ENCODE results near the gene ROR2.
"Not testable (repeated sequence)": the region's sequence is repeated elsewhere in the genome, so short reads cannot be mapped to it uniquely, and the experiment has no call there.

ROR2 gene

DNA sequence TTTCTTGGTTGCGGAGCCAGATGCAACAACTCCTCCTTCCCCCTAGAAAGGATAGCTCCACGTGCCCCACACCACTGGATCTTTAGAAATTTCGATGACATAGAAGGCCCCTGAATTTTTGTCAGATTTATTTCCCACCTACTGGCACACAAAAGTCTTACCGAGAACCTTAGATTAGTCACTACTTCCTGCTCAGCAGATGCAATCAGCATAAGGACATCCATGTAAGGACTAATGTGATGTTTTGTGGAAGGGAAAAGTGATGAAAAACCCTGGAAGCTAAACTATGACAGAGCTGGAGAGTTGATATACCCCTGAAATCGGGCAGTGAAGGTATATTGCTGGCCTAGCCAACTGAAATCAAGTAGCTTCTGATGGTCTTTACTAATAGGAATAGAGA lies 400.9 kb downstream of the ROR2 start:
- H3K4me3 ChIP-seq (replicated peaks; ENCODE audit: low read depth, low read length), result no peak overlapping the region
- DNase-seq (ENCODE audit: extremely low read depth, low read depth), result no peak
- TF ChIP-seq, protein P1, sequence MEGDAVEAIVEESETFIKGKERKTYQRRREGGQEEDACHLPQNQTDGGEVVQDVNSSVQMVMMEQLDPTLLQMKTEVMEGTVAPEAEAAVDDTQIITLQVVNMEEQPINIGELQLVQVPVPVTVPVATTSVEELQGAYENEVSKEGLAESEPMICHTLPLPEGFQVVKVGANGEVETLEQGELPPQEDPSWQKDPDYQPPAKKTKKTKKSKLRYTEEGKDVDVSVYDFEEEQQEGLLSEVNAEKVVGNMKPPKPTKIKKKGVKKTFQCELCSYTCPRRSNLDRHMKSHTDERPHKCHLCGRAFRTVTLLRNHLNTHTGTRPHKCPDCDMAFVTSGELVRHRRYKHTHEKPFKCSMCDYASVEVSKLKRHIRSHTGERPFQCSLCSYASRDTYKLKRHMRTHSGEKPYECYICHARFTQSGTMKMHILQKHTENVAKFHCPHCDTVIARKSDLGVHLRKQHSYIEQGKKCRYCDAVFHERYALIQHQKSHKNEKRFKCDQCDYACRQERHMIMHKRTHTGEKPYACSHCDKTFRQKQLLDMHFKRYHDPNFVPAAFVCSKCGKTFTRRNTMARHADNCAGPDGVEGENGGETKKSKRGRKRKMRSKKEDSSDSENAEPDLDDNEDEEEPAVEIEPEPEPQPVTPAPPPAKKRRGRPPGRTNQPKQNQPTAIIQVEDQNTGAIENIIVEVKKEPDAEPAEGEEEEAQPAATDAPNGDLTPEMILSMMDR (IDR thresholded peaks at IDR 0.05; ENCODE audit: low read depth, low read length, missing control alignments), result no peak

DNA sequence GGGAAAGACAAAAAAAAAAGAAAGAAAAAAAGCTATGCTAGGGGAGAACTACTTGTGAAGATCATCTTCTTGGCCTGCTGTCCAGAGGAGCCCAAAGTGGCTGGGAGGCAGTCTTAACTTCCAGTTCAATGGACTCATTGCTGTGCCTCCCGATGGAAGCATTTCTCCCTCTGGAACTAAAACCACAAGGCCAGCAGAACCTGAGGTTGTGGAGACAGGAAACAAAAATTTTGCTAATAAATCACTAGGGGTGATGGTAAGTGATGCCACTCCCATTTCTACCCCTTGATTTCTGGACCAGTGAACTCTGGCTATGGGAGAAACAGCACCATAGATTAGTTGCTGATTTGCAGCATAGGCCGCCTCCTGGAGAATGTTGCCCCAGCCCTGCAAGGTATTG lies 402.9 kb downstream of the ROR2 start:
- no peak overlapping the region for H3K4me3 ChIP-seq (replicated peaks; ENCODE audit: low read depth, low read length)
- TF ChIP-seq, protein P1 (IDR thresholded peaks at IDR 0.05; ENCODE audit: low read depth, low read length, missing control alignments), result no peak
- DNase-seq (ENCODE audit: extremely low read depth, low read depth), result no peak

DNA sequence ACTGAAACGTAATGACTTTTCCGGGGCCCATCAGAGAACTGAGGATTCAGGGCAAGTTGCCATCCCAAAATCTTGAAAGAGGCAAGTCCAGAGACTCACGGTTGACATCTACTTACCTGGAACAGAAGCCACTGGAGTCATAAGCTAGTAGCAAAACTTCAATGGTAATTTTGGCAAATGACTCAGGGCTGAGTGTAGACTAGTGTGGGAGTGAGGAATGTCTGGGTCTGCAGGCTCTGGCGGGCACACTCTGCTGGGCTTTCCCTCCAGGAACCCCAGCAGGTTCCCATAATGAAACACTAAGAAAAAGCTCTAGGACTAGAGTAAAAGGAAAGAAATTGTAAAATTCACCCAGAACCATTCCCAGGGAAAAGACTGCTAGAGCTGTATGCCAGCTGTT lies 403.5 kb downstream of the ROR2 start:
- no peak overlapping the region for H3K4me3 ChIP-seq (replicated peaks; ENCODE audit: low read depth, low read length)
- TF ChIP-seq, protein P1 (IDR thresholded peaks at IDR 0.05; ENCODE audit: low read depth, low read length, missing control alignments), result no peak
- DNase-seq (ENCODE audit: extremely low read depth, low read depth), result no peak

DNA sequence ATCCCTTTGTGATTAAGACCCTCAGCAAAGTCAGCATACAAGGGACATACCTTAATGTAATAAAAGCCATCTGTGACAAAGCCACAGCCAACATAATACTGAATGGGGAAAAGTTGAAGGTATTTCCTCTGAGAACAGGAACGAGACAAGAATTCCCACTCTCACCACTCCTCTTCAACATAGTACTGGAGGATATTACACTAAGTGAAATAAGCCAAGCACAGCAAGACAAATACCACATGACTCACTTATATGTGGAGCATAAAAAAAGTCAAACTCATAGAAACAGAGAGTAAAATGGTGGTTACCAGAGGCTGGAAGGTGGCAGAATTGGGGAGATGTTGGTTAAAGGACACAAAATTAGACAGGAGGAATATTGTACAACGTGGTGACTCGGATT lies 408.3 kb downstream of the ROR2 start:
- TF ChIP-seq, protein P1 (IDR thresholded peaks at IDR 0.05; ENCODE audit: low read depth, low read length, missing control alignments), result no peak
- H3K4me3 ChIP-seq (replicated peaks; ENCODE audit: low read depth, low read length), result no peak overlapping the region
- no peak for DNase-seq (ENCODE audit: extremely low read depth, low read depth)

DNA sequence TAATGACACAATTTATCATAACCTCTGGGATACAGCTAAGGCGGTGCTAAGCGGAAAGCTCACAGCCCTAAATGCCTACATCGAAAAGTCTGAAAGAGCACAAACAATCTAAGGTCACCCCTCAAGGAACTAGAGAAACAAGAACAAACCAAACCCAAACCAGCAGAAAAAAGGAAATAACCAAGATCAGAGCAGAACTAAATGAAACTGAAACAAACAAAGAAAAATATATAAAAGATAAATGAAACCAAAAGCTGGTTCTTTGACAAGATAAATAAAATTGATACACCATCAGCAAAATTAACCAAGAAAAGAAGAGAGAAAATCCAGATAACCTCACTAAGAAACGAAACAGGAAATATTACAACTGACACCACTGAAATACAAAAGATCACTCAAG lies 409.5 kb downstream of the ROR2 start:
- not testable (repeated sequence) for DNase-seq (ENCODE audit: extremely low read depth, low read depth); H3K4me3 ChIP-seq (replicated peaks; ENCODE audit: low read depth, low read length)

DNA sequence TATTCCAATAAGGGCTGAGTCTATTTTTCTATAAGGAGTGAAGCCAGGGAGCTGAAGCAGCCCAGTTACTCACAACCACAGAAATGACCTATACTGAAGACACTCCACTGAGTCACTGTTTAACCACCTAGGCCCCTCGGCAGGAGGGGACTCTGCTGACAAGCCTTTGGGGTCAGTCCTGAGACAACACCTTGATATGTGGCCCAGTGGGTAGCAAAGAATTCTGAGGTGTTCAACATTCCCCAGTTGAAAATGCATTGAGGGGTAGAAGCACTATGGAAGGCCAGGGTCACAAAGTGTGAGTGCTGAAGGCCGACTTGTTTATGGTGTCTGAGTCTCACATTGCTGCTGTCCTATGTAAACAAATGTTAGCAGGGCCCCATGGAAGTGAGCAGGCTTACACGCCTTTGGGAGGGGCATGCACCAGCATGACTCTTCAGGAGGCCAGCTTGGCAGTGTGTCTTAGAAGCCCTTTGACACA lies 413.8 kb downstream of the ROR2 start:
- peak; percentile 35 for DNase-seq (ENCODE audit: extremely low read depth, low read depth)
- H3K4me3 ChIP-seq (replicated peaks; ENCODE audit: low read depth, low read length), result no peak overlapping the region
- TF ChIP-seq, protein P1 (IDR thresholded peaks at IDR 0.05; ENCODE audit: low read depth, low read length, missing control alignments), result no peak

DNA sequence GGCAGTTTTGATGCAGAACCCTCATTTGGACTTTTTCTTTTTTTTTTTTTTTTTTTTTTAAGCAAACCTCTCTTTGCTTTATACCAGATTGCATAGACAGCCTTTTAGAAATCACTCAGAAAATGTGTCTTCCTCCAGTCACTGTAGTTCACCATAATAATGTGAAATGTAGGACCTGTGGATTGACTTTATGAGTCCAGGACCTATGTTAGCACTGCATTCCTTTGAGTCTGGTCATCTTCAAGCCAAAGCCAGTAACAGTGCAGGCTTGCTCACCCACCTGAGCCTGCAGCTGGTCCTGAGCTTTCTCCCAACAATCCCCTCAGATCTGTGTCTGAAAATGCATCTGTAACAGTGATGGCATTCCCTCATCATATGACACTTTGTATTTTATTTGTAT lies 415.7 kb downstream of the ROR2 start:
- no peak for DNase-seq (ENCODE audit: extremely low read depth, low read depth)
- no peak overlapping the region for H3K4me3 ChIP-seq (replicated peaks; ENCODE audit: low read depth, low read length)
- TF ChIP-seq, protein P1 (IDR thresholded peaks at IDR 0.05; ENCODE audit: low read depth, low read length, missing control alignments), result no peak

All from HFF-Myc (cell line).